ENCODE data around the gene MGLL.

Gene MGLL

GRCh38 chr3:127840671-127841070 is 18.4 kb upstream of the MGLL start:
- no peak overlapping the region for H3K4me3 ChIP-seq (ENCODE audit: control insufficient read depth, low read depth, low read length)
- DNase-seq (ENCODE audit: low read depth), result no peak
- TF ChIP-seq CTCF (conservative IDR thresholded peaks at IDR 0.05; ENCODE audit: control insufficient read depth, insufficient read depth, low read depth, low read length), result no peak

- DNase-seq (ENCODE audit: low read depth), result no peak
- no peak for TF ChIP-seq CTCF (conservative IDR thresholded peaks at IDR 0.05; ENCODE audit: control insufficient read depth, insufficient read depth, low read depth, low read length)
- H3K4me3 ChIP-seq (ENCODE audit: control insufficient read depth, low read depth, low read length), result no peak overlapping the region
These were observed 16.8 kb upstream of the MGLL start for GRCh38 chr3:127839099-127839498.

- TF ChIP-seq CTCF (conservative IDR thresholded peaks at IDR 0.05; ENCODE audit: control insufficient read depth, insufficient read depth, low read depth, low read length), result no peak
- DNase-seq (ENCODE audit: low read depth), result no peak
- H3K4me3 ChIP-seq (ENCODE audit: control insufficient read depth, low read depth, low read length), result no peak overlapping the region
These were observed 13.9 kb upstream of the MGLL start for GRCh38 chr3:127835993-127836882.

GRCh38 chr3:127834771-127835170 is 12.5 kb upstream of the MGLL start:
- no peak for DNase-seq (ENCODE audit: low read depth)

GRCh38 chr3:127833281-127834032 is 11.1 kb upstream of the MGLL start:
- H3K4me3 ChIP-seq (ENCODE audit: control insufficient read depth, low read depth, low read length), result no peak overlapping the region
- TF ChIP-seq CTCF (conservative IDR thresholded peaks at IDR 0.05; ENCODE audit: control insufficient read depth, insufficient read depth, low read depth, low read length), result no peak
- DNase-seq (ENCODE audit: low read depth), result peak; percentile 26

More at GRCh38 chr3:127834771-127835170, 12.5 kb upstream of the MGLL start:
- no peak overlapping the region for H3K4me3 ChIP-seq (ENCODE audit: control insufficient read depth, low read depth, low read length)
- TF ChIP-seq CTCF (conservative IDR thresholded peaks at IDR 0.05; ENCODE audit: control insufficient read depth, insufficient read depth, low read depth, low read length), result no peak

- TF ChIP-seq CTCF (conservative IDR thresholded peaks at IDR 0.05; ENCODE audit: control insufficient read depth, insufficient read depth, low read depth, low read length), result peak; percentile 67
- H3K4me3 ChIP-seq (ENCODE audit: control insufficient read depth, low read depth, low read length), result no peak overlapping the region
- DNase-seq (ENCODE audit: low read depth), result peak; percentile 61
These were observed 9.4 kb upstream of the MGLL start for GRCh38 chr3:127831723-127832172.
